Measurements from ENCODE around the gene SCAMP4. TPM values are rescaled to one million over a fixed set of nuclear protein-coding genes. Genes with fewer than 3 reads are reported as not detected.

Gene SCAMP4
- total and polyA plus RNA-seq, 9 of the 15 experiments (the other 6 are each of a cell fraction or from before 2014, with no cell fraction given), result 0.81 to 45.9 (median 12.8) TPM

GRCh38 chr19:1860042-1860775 lies 45.0 kb upstream of the SCAMP4 start (continued):
- no peak for TF ChIP-seq MEF2A (IDR thresholded peaks at IDR 0.05; ENCODE audit: control insufficient read depth, low read depth, low read length)
- no peak for TF ChIP-seq LARP7 (IDR thresholded peaks at IDR 0.05)
- TF ChIP-seq NR4A1 (CRISPR knock-in tag; IDR thresholded peaks at IDR 0.05), result no peak
- TF ChIP-seq NR4A1 (tag; IDR thresholded peaks at IDR 0.05), result no peak
- TF ChIP-seq E2F8 (IDR thresholded peaks at IDR 0.05; ENCODE audit: low read depth, partially characterized antibody), result no peak
- TF ChIP-seq RCOR1 (IDR thresholded peaks at IDR 0.05; ENCODE audit: borderline replicate concordance in 1 of 2, low read depth in 2 of 2, low read length in 2 of 2), result peak in 1 of 2 experiments; percentile 56; a peak in 1 of 4 replicates
- TF ChIP-seq HNRNPL (IDR thresholded peaks at IDR 0.05; ENCODE audit: low read depth, low read length), result no peak
- no peak for TF ChIP-seq HNRNPUL1 (IDR thresholded peaks at IDR 0.05; ENCODE audit: low read length)
- TF ChIP-seq FOXJ3 (CRISPR knock-in tag; IDR thresholded peaks at IDR 0.05), result peak; percentile 92
- no peak for TF ChIP-seq ZZZ3 (IDR thresholded peaks at IDR 0.05)
- TF ChIP-seq TARDBP (IDR thresholded peaks at IDR 0.05), result no peak
- TF ChIP-seq MCM5 (IDR thresholded peaks at IDR 0.05; ENCODE audit: low read depth), result no peak
- no peak for TF ChIP-seq POLR3A (IDR thresholded peaks at IDR 0.05; ENCODE audit: borderline replicate concordance, extremely low read depth, insufficient read depth, insufficient read length)
- TF ChIP-seq SP1 (CRISPR knock-in tag; IDR thresholded peaks at IDR 0.05), result peak; percentile 37; the same call in 1 of the 2 replicates
- no peak for TF ChIP-seq ZNF444 (CRISPR knock-in tag; IDR thresholded peaks at IDR 0.05)
- no peak for TF ChIP-seq TCF7L2 (IDR thresholded peaks at IDR 0.05; ENCODE audit: low read depth, low read length)
- TF ChIP-seq ZBTB1 (CRISPR knock-in tag; IDR thresholded peaks at IDR 0.05; ENCODE audit: borderline replicate concordance, low read depth), result no peak
- no peak for TF ChIP-seq IRF9 (tag; IDR thresholded peaks at IDR 0.05)
- no peak for TF ChIP-seq THRB (CRISPR knock-in tag; conservative IDR thresholded peaks at IDR 0.05)
- TF ChIP-seq POLR2G (IDR thresholded peaks at IDR 0.05; ENCODE audit: low read depth, low read length), result no peak; the same call in 1 of the 2 replicates

Data from K562 (cell line).